NT2/D1 (cell line): ENCODE measurements around the gene DCAF16.
"Not testable (repeated sequence)": the region's sequence is repeated elsewhere in the genome, so short reads cannot be mapped to it uniquely, and the experiment has no call there.

Experiments used
- SUZ12 ChIP-seq: IDR thresholded peaks from 2 replicates; pipeline ENCODE4 v1.6.1; 2011; ENCODE audit not compliant: insufficient read length, insufficient read depth; ENCODE audit errors: extremely low read depth
- YY1 ChIP-seq: IDR thresholded peaks from 2 replicates; pipeline ENCODE4 v1.6.1; 2011; ENCODE audit not compliant: insufficient read length, insufficient read depth
- ZNF274 ChIP-seq: IDR thresholded peaks from 2 replicates; pipeline ENCODE4 v1.6.1; 2011; ENCODE audit warnings: mild to moderate bottlenecking, low read depth, low read length

DNA sequence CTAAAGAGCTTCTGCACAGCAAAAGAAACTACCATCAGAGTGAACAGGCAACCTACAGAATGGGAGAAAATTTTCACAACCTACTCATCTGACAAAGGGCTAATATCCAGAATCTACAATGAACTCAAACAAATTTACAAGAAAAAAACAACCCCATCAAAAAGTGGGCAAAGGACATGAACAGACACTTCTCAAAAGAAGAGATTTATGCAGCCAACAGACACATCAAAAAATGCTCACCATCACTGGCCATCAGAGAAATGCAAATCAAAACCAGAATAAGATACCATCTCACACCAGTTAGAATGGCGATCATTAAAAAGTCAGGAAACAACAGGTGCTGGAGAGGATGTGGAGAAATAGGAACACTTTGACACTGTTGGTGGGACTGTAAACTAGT lies 39.7 kb upstream of the DCAF16 start:
- TF ChIP-seq YY1, ZNF274, SUZ12: not testable (repeated sequence)
